PC-3 (cell line): Measurements from ENCODE around the gene PDXK. TPM values are rescaled to one million over a fixed set of nuclear protein-coding genes. Genes with fewer than 3 reads are reported as not detected.
A peak's percentile ranks its signal among the peaks of the same experiment; 100 is the strongest.

Source experiments
- ATAC-seq: fragments of 200-7000 bp; cut with Tn5 transposase; 2 replicates; pipeline ENCODE4 v1.9.1; 2020; ENCODE audit warnings: mild to moderate bottlenecking, moderate library complexity
- BruUV-seq: library from RNA; stranded (reverse); fragments of 400-500 nt; replicated peaks from 2 replicates; lab custom pipeline; 2021; lab: Mats Ljungman, UMichigan
- CTCF ChIA-PET: fragments of 300-600 bp; sonication (Branson Sonifier 250); formaldehyde crosslinking; loops from one replicate; lab custom pipeline; 2022; ENCODE audit warnings: antibody characterized with exemption; lab: Charles Lee
- POLR2A ChIA-PET: fragments of 300-600 bp; sonication (Branson Sonifier 250); formaldehyde crosslinking; loops from one replicate; lab custom pipeline; 2022; ENCODE audit warnings: antibody characterized with exemption; ENCODE audit not compliant: unreplicated experiment; lab: Charles Lee
- DNase-seq: peaks from one replicate; pipeline ENCODE4 v3.0.0-alpha.2; 2015
- H2AFZ ChIP-seq: fragments of 300-600 bp; sonication (generic); 2 replicates; pipeline ENCODE4 v1.6.0; 2016; ENCODE audit warnings: antibody characterized with exemption, low read length
- H3F3A ChIP-seq: fragments of 300-600 bp; sonication (generic); one replicate; pipeline ENCODE4 v1.6.0; 2017; ENCODE audit warnings: antibody characterized with exemption, low read length, control low read depth, mild to moderate bottlenecking; ENCODE audit not compliant: unreplicated experiment
- H3K27ac ChIP-seq: fragments of 300-600 bp; sonication (generic); 2 replicates; pipeline ENCODE4 v1.5.1; 2016; ENCODE audit warnings: mild to moderate bottlenecking, low read length
- H3K27me3 ChIP-seq: fragments of 300-600 bp; sonication (generic); 2 replicates; pipeline ENCODE4 v1.6.1; 2016; ENCODE audit warnings: low read length, mixed read lengths
- H3K36me3 ChIP-seq: fragments of 300-600 bp; sonication (generic); 2 replicates; pipeline ENCODE4 v1.6.1; 2016; ENCODE audit warnings: low read depth, mixed run types, low read length, mixed read lengths
- H3K4me1 ChIP-seq: fragments of 300-600 bp; sonication (generic); 2 replicates; pipeline ENCODE4 v1.5.1; 2016; ENCODE audit warnings: low read length; ENCODE audit not compliant: insufficient read depth
- H3K4me2 ChIP-seq: fragments of 300-600 bp; sonication (generic); 2 replicates; pipeline ENCODE4 v1.6.0; 2016; ENCODE audit warnings: low read length
- H3K4me3 ChIP-seq: fragments of 300-600 bp; sonication (generic); 2 replicates; pipeline ENCODE4 v1.5.1; 2016; ENCODE audit warnings: mild to moderate bottlenecking, low read length, mixed read lengths
- H3K79me2 ChIP-seq: fragments of 300-600 bp; sonication (generic); 2 replicates; pipeline ENCODE4 v1.6.1; 2017; ENCODE audit warnings: low read length, mixed read lengths
- H3K9ac ChIP-seq: fragments of 300-600 bp; sonication (generic); 2 replicates; pipeline ENCODE4 v1.6.0; 2016; ENCODE audit warnings: mild to moderate bottlenecking, low read length
- H3K9me2 ChIP-seq: fragments of 300-600 bp; sonication (generic); replicated peaks from 2 replicates; pipeline ENCODE4 v1.6.1; 2016; ENCODE audit warnings: mixed run types, low read length, mixed read lengths
- H3K9me3 ChIP-seq: fragments of 300-600 bp; sonication (generic); 2 replicates; pipeline ENCODE4 v1.6.1; 2016; ENCODE audit warnings: low read length, mixed read lengths
- H4K20me1 ChIP-seq: fragments of 300-600 bp; sonication (generic); 2 replicates; pipeline ENCODE4 v1.6.1; 2016; ENCODE audit warnings: low read length, mixed read lengths
- CTCF ChIP-seq: fragments of 300-600 bp; sonication (generic); conservative IDR thresholded peaks from 2 replicates; pipeline ENCODE4 v1.5.1; 2017; ENCODE audit warnings: antibody characterized with exemption, low read depth, mild to moderate bottlenecking, low read length
- EZH2 ChIP-seq: fragments of 300-600 bp; sonication (generic); IDR thresholded peaks from one replicate; pipeline ENCODE4 v1.6.1; 2017; ENCODE audit warnings: antibody characterized with exemption, mild to moderate bottlenecking, low read length; ENCODE audit not compliant: unreplicated experiment
- EZH2phosphoT487 ChIP-seq: fragments of 300-600 bp; sonication (generic); IDR thresholded peaks from 2 replicates; pipeline ENCODE4 v1.6.1; 2018; ENCODE audit warnings: mild to moderate bottlenecking, antibody characterized with exemption, low read length, borderline replicate concordance
- intact Hi-C: fragments of 100-400 bp; cut with micrococcal nuclease; formaldehyde crosslinking; loops from 2 replicates; pipeline ENCODE4 v1.9.0; 2023
- total RNA-seq: library from RNA; depleted of rRNA; stranded (reverse); fragments of >200 nt; gene quantifications from 2 replicates; pipeline ENCODE4 v1.2.3, GENCODE V29; 2014

PDXK gene
- total RNA-seq, 1 experiment from 2014 or later: 464 TPM

- Histone ChIP-seq H3K36me3 (peaks cover 81% of the 10 kb centered on the region), H3K79me2 (no peaks in the 10 kb centered on the region), H3K9me2 (no peaks in the 10 kb centered on the region), H2AFZ (no peak overlapping the region), H3K27me3 (no peaks in the 10 kb centered on the region), H4K20me1 (no peaks in the 10 kb centered on the region), H3K4me1 (no peaks in the 10 kb centered on the region), H3K9ac (no peak overlapping the region), H3K9me3 (no peaks in the 10 kb centered on the region), H3K4me3 (no peak overlapping the region), H3K27ac (no peak overlapping the region), H3F3A (no peaks in the 10 kb centered on the region), H3K4me2 (no peak overlapping the region)
- peak; percentile 18; the same call in 1 of the 2 replicates for ATAC-seq
- TF ChIP-seq CTCF: no peak
- TF ChIP-seq EZH2phosphoT487: no peak
- no peak for TF ChIP-seq EZH2
- BruUV-seq: no TSS peak
- CTCF ChIA-PET: no interaction called here
- POLR2A ChIA-PET: no interaction called here
- intact Hi-C loops: no loop called here
- DNase-seq: no peak
Measured at GRCh38 chr21:43754948-43755781, 36.2 kb downstream of the PDXK start.

GRCh38 chr21:43755820-43756594 is 37.1 kb downstream of the PDXK start:
- no peak overlapping the region for H3K9ac ChIP-seq
- H3K36me3 ChIP-seq: peaks cover 80% of the 10 kb centered on the region
- no peaks in the 10 kb centered on the region for H3K9me2 ChIP-seq
- intact Hi-C loops: no loop called here
- no peaks in the 10 kb centered on the region for H4K20me1 ChIP-seq
- no peaks in the 10 kb centered on the region for H3K79me2 ChIP-seq
- H3K4me3 ChIP-seq: no peak overlapping the region
- CTCF ChIA-PET: no interaction called here
- no peaks in the 10 kb centered on the region for H3F3A ChIP-seq
- H2AFZ ChIP-seq: no peak overlapping the region
- no peaks in the 10 kb centered on the region for H3K27me3 ChIP-seq
- POLR2A ChIA-PET: no interaction called here
- DNase-seq (no peak), ATAC-seq (no peak)
- no peaks in the 10 kb centered on the region for H3K4me1 ChIP-seq
- BruUV-seq: no TSS peak
- TF ChIP-seq CTCF: no peak
- no peak for TF ChIP-seq EZH2phosphoT487
- no peak for TF ChIP-seq EZH2
- H3K4me2 ChIP-seq: no peak overlapping the region
- no peak overlapping the region for H3K27ac ChIP-seq
- H3K9me3 ChIP-seq: no peaks in the 10 kb centered on the region
